K562 (cell line): ENCODE results near the gene CC2D1A. TPM values are rescaled to one million over a fixed set of nuclear protein-coding genes. Genes with fewer than 3 reads are reported as not detected.

Experiments
- ARID1B ChIP-seq: fragments of 450-650 bp; IDR thresholded peaks from 2 replicates; pipeline ENCODE4 v1.6.1; 2016; ENCODE audit warnings: antibody characterized with exemption, mild to moderate bottlenecking, inconsistent platforms
- BDP1 ChIP-seq: IDR thresholded peaks from 3 replicates; pipeline ENCODE4 v1.6.1; 2011; ENCODE audit not compliant: insufficient read length, insufficient read depth
- E4F1 ChIP-seq: fragments of 250-450 bp; sonication (Bioruptor Pico); IDR thresholded peaks from 2 replicates; pipeline ENCODE4 v1.5.0; 2021; ENCODE audit warnings: mild to moderate bottlenecking, borderline replicate concordance
- EP300 ChIP-seq: IDR thresholded peaks from 2 replicates; pipeline ENCODE4 v1.6.1; 2012; ENCODE audit warnings: low read length, improper control_type of control experiment
- GABPA ChIP-seq: fragments of 200-800 bp; sonication (Bioruptor generic); conservative IDR thresholded peaks from 2 replicates; pipeline ENCODE4 v1.6.1; 2016; ENCODE audit warnings: low read depth, missing genetic modification characterization, missing compliant biosample characterization
- HNRNPK ChIP-seq: fragments of 200-400 bp; formaldehyde crosslinking; IDR thresholded peaks from one replicate; pipeline ENCODE4 v1.6.1; 2018; ENCODE audit warnings: mild to moderate bottlenecking, low read depth, low read length; ENCODE audit not compliant: poor library complexity, severe bottlenecking
- MAFG ChIP-seq: fragments of 450-650 bp; conservative IDR thresholded peaks from 2 replicates; pipeline ENCODE4 v1.6.1; 2016; ENCODE audit warnings: missing genetic modification characterization, missing compliant biosample characterization
- MAZ ChIP-seq, 2 experiments: fragments of 450-650 bp in 1 of 2; sonication (generic) in 1 of 2; formaldehyde crosslinking; IDR thresholded peaks in 1 of 2; conservative IDR thresholded peaks in 1 of 2; 2 replicates each; pipeline versions ENCODE4 v1.4.0 to v1.5.0; 2020; ENCODE audit warnings: mild to moderate bottlenecking in 1 of 2, missing genetic modification reagents in 1 of 2
- MTA1 ChIP-seq: fragments of 450-650 bp; IDR thresholded peaks from 2 replicates; pipeline ENCODE4 v1.6.1; 2017; ENCODE audit warnings: borderline replicate concordance
- PCBP1 ChIP-seq: fragments of 200-400 bp; formaldehyde crosslinking; IDR thresholded peaks from 2 replicates; pipeline ENCODE4 v1.6.1; 2018; ENCODE audit warnings: mild to moderate bottlenecking, low read depth, low read length; ENCODE audit not compliant: poor library complexity, severe bottlenecking
- SMARCE1 ChIP-seq: fragments of 450-650 bp; IDR thresholded peaks from 2 replicates; pipeline ENCODE4 v1.7.1; 2016; ENCODE audit warnings: mild to moderate bottlenecking
- YY1 ChIP-seq, 3 experiments: IDR thresholded peaks; 2 replicates each; pipeline ENCODE4 v1.6.1; 2011; ENCODE audit warnings: low read length in 2 of 3, mild to moderate bottlenecking in 2 of 3, moderate library complexity in 2 of 3, borderline replicate concordance in 1 of 3, control low read depth in 1 of 3, low read depth in 1 of 3; ENCODE audit not compliant: insufficient read depth in 3 of 3, insufficient replicate concordance in 2 of 3, control insufficient read depth in 1 of 3, insufficient read length in 1 of 3; ENCODE audit errors: extremely low read depth in 1 of 3
- ZNF165 ChIP-seq: fragments of 250-450 bp; sonication (Bioruptor Pico); IDR thresholded peaks from 2 replicates; pipeline ENCODE4 v1.4.0; 2020; ENCODE audit warnings: borderline replicate concordance
- ZNF184 ChIP-seq: sonication (generic); formaldehyde crosslinking; IDR thresholded peaks from 2 replicates; pipeline ENCODE4 v1.5.0; 2020; ENCODE audit warnings: missing genetic modification reagents
- ZNF224 ChIP-seq: sonication (generic); formaldehyde crosslinking; IDR thresholded peaks from 2 replicates; pipeline ENCODE4 v1.8.0; 2022; ENCODE audit warnings: mild to moderate bottlenecking, missing genetic modification reagents
- ZNF384 ChIP-seq: IDR thresholded peaks from 2 replicates; pipeline ENCODE4 v1.6.1; 2012; ENCODE audit warnings: low read depth, low read length, improper control_type of control experiment
- ZNF511 ChIP-seq: sonication (generic); formaldehyde crosslinking; IDR thresholded peaks from 2 replicates; pipeline ENCODE4 v1.8.0; 2022; ENCODE audit warnings: mild to moderate bottlenecking, missing genetic modification reagents
- ZNF764 ChIP-seq: fragments of 250-450 bp; sonication (Bioruptor Pico); IDR thresholded peaks from 2 replicates; pipeline ENCODE4 v1.4.0; 2020; ENCODE audit warnings: low read depth, mild to moderate bottlenecking, moderate library complexity
- ZNF830 ChIP-seq: fragments of 250-450 bp; sonication (Bioruptor Pico); IDR thresholded peaks from 2 replicates; pipeline ENCODE4 v1.5.0; 2021; ENCODE audit warnings: mild to moderate bottlenecking
- polyA plus RNA-seq, 8 experiments: library from polyadenylated mRNA; depleted of rRNA in 4 of 8; stranded (reverse) in 5 of 8; unstranded in 3 of 8; fragments of >200 nt; fragmentation: Nextera tagmentation in 2 of 8; fragmentation: Illumina TruSeq in 1 of 8; extraction: Ambion mirVana in 2 of 8; extraction: Trizol in 1 of 8; gene quantifications; 2 replicates each; pipeline versions ENCODE4 v1.2.1 to v1.2.3, GENCODE V29; 2011 to 2014; ENCODE audit warnings: inconsistent platforms in 1 of 8, missing spikeins in 1 of 8
- total RNA-seq, 7 experiments: library from RNA; depleted of rRNA in 6 of 7; stranded (reverse); fragments of >200 nt in 6 of 7; fragmentation: Illumina TruSeq in 2 of 7; extraction: Trizol in 2 of 7; gene quantifications; 2 replicates each; pipeline versions ENCODE4 v1.2.1 to v1.2.3, GENCODE V29; 2011 to 2021; ENCODE audit warnings: low replicate concordance in 1 of 7
- TF ChIP-seq, protein P1 (sequence below): fragments of 250-450 bp; sonication (Bioruptor Pico); IDR thresholded peaks from 2 replicates; pipeline ENCODE4 v1.5.0; 2021

Gene CC2D1A
- total and polyA plus RNA-seq, 9 of the 15 experiments (the other 6 are each of a cell fraction or from before 2014, with no cell fraction given): 0.32 to 31.0 (median 12.9) TPM

DNA sequence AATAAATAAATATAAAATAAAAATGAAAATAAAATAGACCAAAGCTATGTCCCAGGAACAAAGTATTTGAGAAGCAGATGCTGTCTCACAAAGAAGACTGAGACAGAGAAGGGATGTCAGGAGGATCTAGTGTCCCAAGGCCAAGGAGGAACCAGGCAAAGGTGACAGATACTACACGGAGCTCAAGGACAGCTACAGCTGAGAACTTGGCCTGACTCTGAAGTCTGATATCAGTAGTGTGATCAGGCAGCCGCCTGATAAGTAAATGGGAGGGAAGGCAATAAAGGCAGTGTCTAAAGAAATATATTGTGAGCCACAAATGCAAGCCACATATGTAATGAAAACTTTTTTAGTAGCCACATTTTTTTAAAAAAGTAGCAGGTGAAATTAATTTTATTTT is 49.5 kb upstream of the CC2D1A start (continued):
- no peak for TF ChIP-seq HNRNPK
- TF ChIP-seq ZNF384: peak; percentile 22; the same call in 1 of the 2 replicates
- no peak for TF ChIP-seq PCBP1
- TF ChIP-seq MAZ (CRISPR knock-in tag; conservative IDR thresholded peaks at IDR 0.05 in 1 of 2, IDR thresholded peaks at IDR 0.05 in 1 of 2): no peak
- TF ChIP-seq ARID1B: peak; percentile 64
- TF ChIP-seq MTA1: peak; percentile 65; the same call in 1 of the 2 replicates
- TF ChIP-seq ZNF511 (CRISPR knock-in tag): no peak
- no peak for TF ChIP-seq GABPA (tag)
- TF ChIP-seq BDP1: no peak
- TF ChIP-seq, protein P1, sequence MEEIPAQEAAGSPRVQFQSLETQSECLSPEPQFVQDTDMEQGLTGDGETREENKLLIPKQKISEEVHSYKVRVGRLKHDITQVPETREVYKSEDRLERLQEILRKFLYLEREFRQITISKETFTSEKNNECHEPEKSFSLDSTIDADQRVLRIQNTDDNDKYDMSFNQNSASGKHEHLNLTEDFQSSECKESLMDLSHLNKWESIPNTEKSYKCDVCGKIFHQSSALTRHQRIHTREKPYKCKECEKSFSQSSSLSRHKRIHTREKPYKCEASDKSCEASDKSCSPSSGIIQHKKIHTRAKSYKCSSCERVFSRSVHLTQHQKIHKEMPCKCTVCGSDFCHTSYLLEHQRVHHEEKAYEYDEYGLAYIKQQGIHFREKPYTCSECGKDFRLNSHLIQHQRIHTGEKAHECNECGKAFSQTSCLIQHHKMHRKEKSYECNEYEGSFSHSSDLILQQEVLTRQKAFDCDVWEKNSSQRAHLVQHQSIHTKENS (CRISPR knock-in tag): no peak
- TF ChIP-seq MAFG (tag): no peak
- TF ChIP-seq SMARCE1: peak; percentile 30; the same call in 1 of the 2 replicates
- TF ChIP-seq EP300: 0 out of 2 replicates have a peak, but pooled peaks have one; percentile 17
- no peak for TF ChIP-seq ZNF830
- no peak for TF ChIP-seq ZNF764
- no peak for TF ChIP-seq E4F1 (CRISPR knock-in tag)
- TF ChIP-seq ZNF224 (CRISPR knock-in tag): no peak
- TF ChIP-seq YY1 (IDR thresholded peaks at IDR 0.05; ENCODE audit: borderline replicate concordance in 1 of 3, control insufficient read depth in 1 of 3, extremely low read depth in 1 of 3, insufficient read depth in 3 of 3, insufficient read length in 1 of 3, insufficient replicate concordance in 2 of 3, low read depth in 1 of 3, low read length in 2 of 3): no peak
- TF ChIP-seq ZNF184: no peak
- TF ChIP-seq ZNF165 (CRISPR knock-in tag): no peak
